GM18505 (cell line): Measurements from ENCODE around the gene IGF2R.
"Not testable (repeated sequence)": the region's sequence is repeated elsewhere in the genome, so short reads cannot be mapped to it uniquely, and the experiment has no call there.

Experiments
- ATAC-seq: cut with Tn5 transposase; IDR thresholded peaks from one replicate; pipeline ENCODE4 v1.9.1; 2021; ENCODE audit not compliant: unreplicated experiment
- POLR2A ChIP-seq: IDR thresholded peaks from 4 replicates; pipeline ENCODE4 v1.6.1; 2011; ENCODE audit warnings: borderline replicate concordance; ENCODE audit not compliant: insufficient read depth, insufficient read length; ENCODE audit errors: extremely low read depth

IGF2R gene

DNA sequence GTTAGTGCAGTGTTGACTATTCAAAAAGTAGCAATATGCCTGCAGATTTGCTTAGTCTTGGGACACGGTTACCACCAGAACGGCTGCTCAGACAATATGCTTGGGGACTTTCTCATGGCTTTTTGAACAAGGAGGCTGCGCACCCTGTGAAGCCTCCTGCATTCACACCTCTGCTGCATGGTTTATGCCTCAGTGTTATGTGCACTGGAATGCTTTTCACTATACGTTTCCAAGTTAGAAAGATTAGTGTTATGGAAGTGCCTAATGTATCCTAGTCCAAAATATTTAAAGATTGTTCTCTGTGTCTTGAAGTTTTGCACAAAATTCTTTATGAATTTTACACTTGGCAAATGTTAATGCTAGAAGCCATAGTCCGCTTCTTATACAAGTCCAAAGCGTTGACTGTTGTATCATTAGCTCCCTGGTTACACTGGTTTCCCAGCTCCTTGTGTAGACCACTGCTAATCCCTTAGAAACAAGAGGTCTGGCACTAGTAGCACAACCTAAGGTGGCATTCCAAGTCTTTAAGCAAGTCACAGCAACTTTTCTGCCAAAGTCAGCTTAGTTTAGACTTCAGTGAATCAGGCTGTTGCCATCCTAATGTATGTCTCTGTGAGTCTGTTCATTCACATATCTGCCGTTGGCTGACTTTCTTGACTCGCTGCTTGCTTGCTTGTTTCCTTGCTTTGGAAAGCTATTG lies 126.4 kb downstream of the IGF2R start:
- no peak for ATAC-seq
- TF ChIP-seq POLR2A: no peak

DNA sequence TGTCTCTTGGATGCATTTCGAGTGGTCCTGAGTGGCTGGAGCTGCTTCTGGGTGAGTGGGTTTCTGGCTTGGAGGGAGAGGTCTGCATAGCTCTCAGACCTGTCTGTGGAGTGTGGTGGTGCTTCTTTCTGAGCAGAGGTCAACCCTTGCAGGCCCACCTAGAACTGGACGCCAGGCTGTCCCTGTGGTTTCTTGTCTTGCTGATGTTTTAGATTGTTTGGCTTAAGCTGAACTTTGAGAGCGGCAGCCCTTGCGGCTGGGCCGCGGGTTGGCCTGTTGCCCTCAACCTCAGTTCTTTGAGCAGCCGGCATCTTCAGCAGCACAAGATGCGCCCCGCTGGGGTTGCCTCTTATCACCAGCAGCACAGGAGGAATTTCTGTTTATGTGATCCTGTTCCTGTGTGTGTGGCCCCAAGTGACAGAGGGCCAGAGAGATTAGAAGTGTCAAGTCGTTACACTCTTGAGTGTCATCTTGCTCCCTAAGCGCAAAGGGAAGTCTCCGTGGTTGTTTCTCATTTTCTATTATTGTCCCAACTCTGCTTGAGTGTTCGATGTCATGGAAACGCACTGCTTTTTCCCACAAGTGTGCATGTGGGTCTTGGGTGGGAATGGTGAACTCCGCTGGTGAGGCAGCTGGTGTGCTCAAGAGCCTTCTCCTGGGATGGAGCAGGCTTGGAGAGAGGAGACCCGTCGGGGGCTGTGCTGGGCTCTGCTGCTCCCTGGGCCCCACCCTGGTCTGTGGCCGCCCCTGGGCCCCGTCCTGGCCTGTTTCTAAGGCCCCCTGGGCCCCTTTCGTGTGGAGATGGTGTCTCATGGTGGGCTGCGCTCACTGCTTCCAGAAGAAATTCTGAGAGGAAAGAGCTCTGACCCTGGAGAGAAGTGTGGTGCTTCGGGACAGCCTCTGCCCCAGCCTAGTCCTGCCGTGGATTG lies 132.7 kb downstream of the IGF2R start:
- no peak for ATAC-seq
- TF ChIP-seq POLR2A: no peak

GRCh38 chr6:160102399-160102798 lies 133.5 kb downstream of the IGF2R start:
- TF ChIP-seq POLR2A: no peak
- no peak for ATAC-seq

DNA sequence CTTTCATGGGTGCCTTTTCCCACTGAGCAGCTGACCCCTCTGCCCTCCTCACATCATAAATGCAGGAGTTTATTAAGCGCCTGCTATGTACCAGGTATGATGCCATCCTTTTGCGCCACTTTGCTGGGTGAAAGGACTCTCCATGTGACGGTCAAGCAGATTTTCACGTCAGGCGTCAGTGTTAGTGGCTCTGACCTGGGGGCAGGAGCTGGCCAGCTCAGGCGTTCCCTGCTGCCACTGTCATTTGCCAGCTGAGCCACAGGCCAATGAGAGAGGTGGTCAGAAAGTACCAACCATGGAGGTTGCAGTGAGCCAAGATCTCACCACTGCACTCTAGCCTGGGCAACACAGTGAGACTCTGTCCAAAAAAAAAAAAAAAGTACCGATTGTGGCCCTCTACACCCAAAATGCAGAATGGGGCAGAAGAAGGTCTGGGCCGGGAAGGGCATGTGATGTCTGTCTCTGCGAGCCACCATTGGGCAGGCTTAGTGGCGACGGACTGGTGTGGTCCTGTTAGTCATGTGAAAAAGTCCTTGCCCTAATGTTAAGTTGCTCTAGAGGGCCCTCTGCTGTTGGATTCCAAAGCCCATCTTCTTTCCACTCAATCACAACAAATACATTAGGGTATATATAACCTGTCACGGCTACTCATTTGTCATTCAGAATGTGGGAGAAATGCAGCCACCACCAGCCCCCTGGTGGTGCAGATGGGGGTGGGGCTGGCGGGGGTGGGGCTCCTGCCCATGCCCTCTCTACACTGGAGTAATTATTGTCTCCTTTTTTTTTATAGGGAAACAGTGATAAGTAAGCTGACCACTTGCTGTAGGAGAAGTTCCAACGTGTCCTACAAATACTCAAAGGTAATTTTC lies 134.3 kb downstream of the IGF2R start:
- no peak for ATAC-seq

DNA sequence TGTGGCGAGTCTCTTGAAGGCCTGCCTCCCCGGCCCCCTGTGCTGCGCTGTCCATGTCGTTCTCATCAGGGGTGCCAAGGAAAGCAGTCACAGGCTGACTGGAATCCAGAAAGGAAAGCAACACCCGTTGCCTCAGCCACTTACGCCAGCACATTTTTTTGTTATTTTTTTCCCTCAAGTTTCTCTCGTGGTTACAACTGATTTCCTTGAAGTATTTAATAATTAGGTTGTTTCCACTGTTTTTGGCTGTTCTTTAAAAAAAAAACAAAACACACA lies 134.9 kb downstream of the IGF2R start:
- no peak for ATAC-seq
- TF ChIP-seq POLR2A: no peak

More for the DNA sequence above, 134.3 kb downstream of the IGF2R start:
- TF ChIP-seq POLR2A: no peak

DNA sequence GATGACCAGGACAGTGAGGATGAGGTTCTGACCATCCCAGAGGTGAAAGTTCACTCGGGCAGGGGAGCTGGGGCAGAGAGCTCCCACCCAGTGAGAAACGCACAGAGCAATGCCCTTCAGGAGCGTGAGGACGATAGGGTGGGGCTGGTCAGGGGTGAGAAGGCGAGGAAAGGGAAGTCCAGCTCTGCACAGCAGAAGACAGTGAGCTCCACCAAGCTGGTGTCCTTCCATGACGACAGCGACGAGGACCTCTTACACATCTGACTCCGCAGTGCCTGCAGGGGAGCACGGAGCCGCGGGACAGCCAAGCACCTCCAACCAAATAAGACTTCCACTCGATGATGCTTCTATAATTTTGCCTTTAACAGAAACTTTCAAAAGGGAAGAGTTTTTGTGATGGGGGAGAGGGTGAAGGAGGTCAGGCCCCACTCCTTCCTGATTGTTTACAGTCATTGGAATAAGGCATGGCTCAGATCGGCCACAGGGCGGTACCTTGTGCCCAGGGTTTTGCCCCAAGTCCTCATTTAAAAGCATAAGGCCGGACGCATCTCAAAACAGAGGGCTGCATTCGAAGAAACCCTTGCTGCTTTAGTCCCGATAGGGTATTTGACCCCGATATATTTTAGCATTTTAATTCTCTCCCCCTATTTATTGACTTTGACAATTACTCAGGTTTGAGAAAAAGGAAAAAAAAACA lies 136.1 kb downstream of the IGF2R start:
- no peak for ATAC-seq
- no peak for TF ChIP-seq POLR2A

GRCh38 chr6:160106010-160106409 lies 137.1 kb downstream of the IGF2R start:
- no peak for ATAC-seq
- TF ChIP-seq POLR2A: no peak

GRCh38 chr6:160106701-160107100 lies 137.8 kb downstream of the IGF2R start:
- TF ChIP-seq POLR2A: no peak
- ATAC-seq: no peak

DNA sequence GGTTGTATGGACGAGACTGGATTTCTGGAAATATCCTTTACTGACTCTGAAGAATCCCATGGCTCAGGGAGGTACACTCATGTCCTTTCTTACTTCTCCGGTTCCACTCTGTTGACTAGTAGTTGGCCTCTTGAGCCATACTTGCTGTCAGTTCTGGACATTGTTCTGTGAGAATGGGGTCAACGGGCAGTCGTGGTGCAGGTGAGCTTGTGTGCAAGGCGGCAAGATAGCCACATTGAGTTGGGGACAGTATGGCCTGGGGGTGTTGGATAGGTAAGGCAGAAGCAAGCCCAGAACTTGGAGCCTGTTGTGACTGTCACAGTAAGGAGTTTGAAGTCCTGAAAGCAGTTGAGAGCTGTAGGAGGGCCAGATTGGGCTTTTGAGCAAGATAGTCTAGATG lies 139.2 kb downstream of the IGF2R start:
- ATAC-seq: no peak
- TF ChIP-seq POLR2A: no peak

DNA sequence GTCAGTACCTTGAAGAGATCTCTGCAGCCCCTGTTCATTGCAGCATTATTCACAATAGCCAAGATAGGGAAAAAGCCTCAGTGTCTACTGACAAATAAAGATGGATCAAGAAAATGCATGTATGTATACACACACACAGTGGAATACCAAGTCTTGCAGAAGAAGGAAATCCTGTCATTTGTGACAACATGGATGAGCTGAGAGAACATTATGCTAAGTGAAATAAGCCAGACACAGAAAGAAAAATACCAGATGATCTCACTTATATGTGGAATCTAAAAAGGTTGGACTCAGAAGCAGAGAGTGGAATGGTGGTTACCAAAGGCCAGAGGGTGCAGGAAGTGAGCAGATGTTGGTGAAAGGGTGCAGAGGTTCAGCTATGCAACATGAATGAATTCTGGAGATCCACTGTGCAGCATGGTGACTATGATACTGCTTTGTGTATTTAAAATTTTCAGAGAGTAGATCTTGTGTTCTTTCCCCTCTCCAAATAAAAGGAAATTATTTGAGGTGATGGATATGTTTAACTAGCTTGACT lies 141.8 kb downstream of the IGF2R start:
- no peak for TF ChIP-seq POLR2A
- ATAC-seq: no peak

GRCh38 chr6:160111806-160112205 lies 142.9 kb downstream of the IGF2R start:
- no peak for ATAC-seq
- no peak for TF ChIP-seq POLR2A

DNA sequence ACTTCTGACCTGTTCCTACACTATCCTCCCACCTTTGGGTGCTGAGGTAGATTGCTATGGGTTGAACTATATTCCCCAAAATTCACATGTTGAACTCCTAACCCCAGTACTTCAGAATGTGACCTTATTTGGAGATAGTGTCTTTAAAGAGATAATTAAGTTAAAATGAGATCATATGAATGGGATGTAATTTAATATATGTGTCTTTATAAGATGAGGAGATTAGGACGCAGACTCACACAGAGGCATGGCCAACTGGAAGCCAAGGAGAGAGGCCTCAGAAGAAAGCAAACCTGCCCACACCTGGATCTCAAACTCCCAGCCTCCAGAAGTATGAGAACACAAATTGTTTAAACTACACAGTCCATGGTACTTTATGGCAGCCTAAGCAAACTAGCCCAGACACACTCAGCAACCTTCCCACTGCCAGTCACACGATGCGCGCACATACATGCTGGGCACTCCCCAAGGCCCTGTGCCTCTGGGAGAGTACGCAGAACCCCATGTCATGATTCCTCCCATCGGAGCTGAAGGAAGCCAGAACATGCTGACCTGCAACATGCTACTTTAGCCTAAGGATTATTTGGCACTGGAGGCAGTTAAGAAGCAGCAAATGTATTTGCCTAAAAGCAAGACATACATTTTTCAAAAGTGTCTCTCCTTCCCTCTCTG lies 143.9 kb downstream of the IGF2R start:
- no peak for TF ChIP-seq POLR2A
- ATAC-seq: no peak

DNA sequence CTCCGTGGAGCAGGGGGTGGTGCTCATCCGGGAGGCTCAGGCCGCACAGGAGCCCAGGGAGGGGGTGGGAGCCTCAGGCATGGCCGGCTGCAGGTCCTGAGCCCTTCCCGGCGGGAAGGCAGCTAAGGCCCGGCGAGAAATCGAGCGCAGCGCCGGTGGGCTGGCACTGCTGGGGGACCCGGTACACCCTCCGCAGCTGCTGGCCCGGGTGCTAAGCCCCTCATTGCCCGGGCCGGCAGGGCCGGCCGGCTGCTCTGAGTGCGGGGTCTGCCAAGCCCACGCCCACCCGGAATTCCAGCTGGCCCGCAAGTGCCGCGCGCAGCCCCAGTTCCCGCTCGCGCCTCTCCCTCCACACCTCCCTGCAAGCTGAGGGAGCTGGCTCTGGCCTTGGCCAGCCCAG lies 145.7 kb downstream of the IGF2R start:
- ATAC-seq: not testable (repeated sequence)

DNA sequence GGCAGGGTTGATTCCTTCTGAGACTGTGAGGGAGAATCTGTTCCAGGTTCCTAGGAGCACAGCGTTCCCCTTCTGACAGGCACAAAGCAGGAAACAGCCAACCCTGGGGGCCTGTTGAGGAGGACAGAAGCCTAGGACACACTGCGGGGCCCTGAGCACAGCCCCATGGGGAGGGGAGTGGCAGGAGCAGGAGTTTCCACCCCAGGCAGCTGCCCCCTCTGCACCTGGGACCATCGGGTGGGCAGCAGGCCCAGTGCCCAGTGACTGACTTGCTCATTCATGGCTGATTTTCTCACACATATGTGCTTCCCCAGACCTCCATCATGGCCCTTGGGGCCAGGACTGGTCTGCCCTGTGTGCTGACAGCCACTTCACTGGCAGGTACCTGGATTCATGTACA lies 146.5 kb downstream of the IGF2R start:
- no peak for ATAC-seq
- no peak for TF ChIP-seq POLR2A
